Stomach (tissue), 9 donors: ENCODE measurements around the gene CYSLTR2. TPM values are rescaled to one million over a fixed set of nuclear protein-coding genes. Genes with fewer than 3 reads are reported as not detected.

Experiments
- DNase-seq, 2 donors: peaks; one replicate each; pipeline versions ENCODE4 v3.0.0 to v3.0.0-alpha.2; 2013 to 2019
- H3K27ac ChIP-seq, 5 donors: fragments of 200-600 bp in 4 of 5; sonication (generic) in 4 of 5; one replicate each; pipeline ENCODE4 v1.5.1; 2013 to 2019; ENCODE audit warnings: mild to moderate bottlenecking in 1 of 5, moderate library complexity in 1 of 5
- H3K27me3 ChIP-seq, 3 donors: fragments of 200-600 bp; sonication (generic); one replicate each; pipeline ENCODE4 v1.5.1; 2017 to 2019; ENCODE audit warnings: mixed run types in 1 of 3
- H3K36me3 ChIP-seq, 4 donors: fragments of 200-600 bp; sonication (generic); 1 replicate in 3 of 4; 2 replicates in 1 of 4; pipeline ENCODE4 v1.5.1; 2016 to 2019
- H3K4me1 ChIP-seq, 4 donors: fragments of 200-600 bp; sonication (generic); one replicate each; pipeline ENCODE4 v1.5.1; 2016 to 2019
- H3K4me3 ChIP-seq, 4 donors: fragments of 200-600 bp; sonication (generic) in 3 of 4; one replicate each; pipeline ENCODE4 v1.5.1; 2016 to 2019; ENCODE audit warnings: mild to moderate bottlenecking in 1 of 4
- H3K9me3 ChIP-seq, 4 donors: fragments of 200-600 bp; sonication (generic); one replicate each; pipeline ENCODE4 v1.5.1; 2016 to 2019
- EP300 ChIP-seq: sonication (generic); formaldehyde crosslinking; IDR thresholded peaks from one replicate; pipeline ENCODE4 v1.6.1; 2017; ENCODE audit warnings: antibody characterized with exemption
- POLR2A ChIP-seq, 4 donors: fragments of 450-650 bp; IDR thresholded peaks; one replicate each; pipeline ENCODE4 v1.6.1; 2016; ENCODE audit warnings: antibody characterized with exemption in 4 of 4, control low read depth in 2 of 4, mild to moderate bottlenecking in 1 of 4, moderate library complexity in 1 of 4
- POLR2AphosphoS5 ChIP-seq, 3 donors: sonication (generic); formaldehyde crosslinking; IDR thresholded peaks; one replicate each; pipeline ENCODE4 v1.6.1; 2016; ENCODE audit warnings: antibody characterized with exemption in 3 of 3
- WGBS, 5 donors: extraction: QIAGEN DNeasy Blood & Tissue Kit in 3 of 5; methylation state at CpG; one replicate each; pipeline versions ENCODE4 v1.1.5 to v1.1.7; 2013 to 2018; 5-methylcytosine and 5-hydroxymethylcytosine counted together
- intact Hi-C: fragments of 100-400 bp; cut with DNase I; formaldehyde crosslinking; loops from one replicate; pipeline ENCODE4 v1.15.1; 2023; ENCODE audit warnings: low total_unique reads
- polyA plus RNA-seq, 3 donors: library from polyadenylated mRNA; stranded (reverse); fragments of 200-250 nt; gene quantifications; one replicate each; pipeline ENCODE4 v1.2.3, GENCODE V29; 2013
- total RNA-seq, 5 donors: library from RNA; depleted of rRNA; stranded (reverse); fragments of >200 nt; gene quantifications; one replicate each; pipeline versions ENCODE4 v1.1.0 to v1.2.3, GENCODE V29; 2014 to 2016
- TF ChIP-seq, protein P1 (sequence below), 7 experiments: fragments of 450-650 bp in 4 of 7; fragments of 200-600 bp in 3 of 7; sonication (generic) in 3 of 7; IDR thresholded peaks; one replicate each; pipeline ENCODE4 v1.5.1; 2016 to 2019; ENCODE audit warnings: antibody characterized with exemption in 7 of 7, control low read depth in 2 of 7, mild to moderate bottlenecking in 1 of 7
- donor health status: healthy with polysubstance abuse.
- donor health status: Bipolar disorder and iron deficiency.
- donor health status: healthy.

Gene CYSLTR2
- total and polyA plus RNA-seq, 8 donors = 0.61 to 1.3 TPM; not detected in 6

DNA sequence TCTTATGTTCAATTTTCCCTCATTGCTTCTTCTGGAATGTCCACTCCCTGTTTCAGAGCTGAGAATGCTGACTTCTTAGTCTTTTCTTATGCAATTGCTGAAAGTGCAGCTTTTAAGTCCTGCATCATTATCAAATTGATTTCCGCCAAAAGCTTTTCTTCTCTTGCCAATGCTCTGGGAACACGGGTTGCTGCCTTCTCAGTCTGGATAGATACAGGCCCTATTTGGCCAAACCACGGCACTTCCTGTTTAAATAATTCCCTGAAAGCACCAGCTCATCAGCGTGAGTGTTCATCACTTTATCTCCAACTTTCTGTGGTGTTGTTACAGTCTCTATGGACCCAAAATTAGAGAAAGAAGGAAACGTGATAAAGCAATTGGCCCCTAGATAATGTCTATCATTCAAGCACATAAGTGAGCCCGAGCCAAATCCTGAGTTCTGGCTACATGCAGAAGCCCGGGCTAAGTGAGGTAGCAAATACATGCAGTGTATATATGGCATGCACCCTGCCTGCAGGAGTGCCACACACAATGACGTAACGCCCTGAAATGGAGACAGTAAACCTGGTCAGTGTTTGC is 85.7 kb downstream of the CYSLTR2 start:
- DNase-seq = peak in 1 of 2 donors; percentile 42
- Histone ChIP-seq H3K27me3 (no peaks in the 10 kb centered on the region), H3K4me1 (peaks cover 0 to 12% (median 2%) of the 10 kb centered on the region in 4 donors), H3K4me3 (no peak overlapping the region), H3K27ac (no peak overlapping the region), H3K9me3 (no peaks in the 10 kb centered on the region), H3K36me3 (no peaks in the 10 kb centered on the region)
- TF ChIP-seq POLR2A (IDR thresholded peaks at IDR 0.05) (no peak), EP300 (no peak), POLR2AphosphoS5 (IDR thresholded peaks at IDR 0.05) (no peak)
- TF ChIP-seq, protein P1, sequence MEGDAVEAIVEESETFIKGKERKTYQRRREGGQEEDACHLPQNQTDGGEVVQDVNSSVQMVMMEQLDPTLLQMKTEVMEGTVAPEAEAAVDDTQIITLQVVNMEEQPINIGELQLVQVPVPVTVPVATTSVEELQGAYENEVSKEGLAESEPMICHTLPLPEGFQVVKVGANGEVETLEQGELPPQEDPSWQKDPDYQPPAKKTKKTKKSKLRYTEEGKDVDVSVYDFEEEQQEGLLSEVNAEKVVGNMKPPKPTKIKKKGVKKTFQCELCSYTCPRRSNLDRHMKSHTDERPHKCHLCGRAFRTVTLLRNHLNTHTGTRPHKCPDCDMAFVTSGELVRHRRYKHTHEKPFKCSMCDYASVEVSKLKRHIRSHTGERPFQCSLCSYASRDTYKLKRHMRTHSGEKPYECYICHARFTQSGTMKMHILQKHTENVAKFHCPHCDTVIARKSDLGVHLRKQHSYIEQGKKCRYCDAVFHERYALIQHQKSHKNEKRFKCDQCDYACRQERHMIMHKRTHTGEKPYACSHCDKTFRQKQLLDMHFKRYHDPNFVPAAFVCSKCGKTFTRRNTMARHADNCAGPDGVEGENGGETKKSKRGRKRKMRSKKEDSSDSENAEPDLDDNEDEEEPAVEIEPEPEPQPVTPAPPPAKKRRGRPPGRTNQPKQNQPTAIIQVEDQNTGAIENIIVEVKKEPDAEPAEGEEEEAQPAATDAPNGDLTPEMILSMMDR (IDR thresholded peaks at IDR 0.05) = no peak
- intact Hi-C loops = no loop called here
- WGBS, 5 donors = 55 to 62% (median 57%) methylated on average over 9 of the region's 9 CpGs

GRCh38 chr13:48741377-48741776 is 87.6 kb downstream of the CYSLTR2 start:
- DNase-seq = no peak
- TF ChIP-seq, protein P1 (IDR thresholded peaks at IDR 0.05) = no peak
- TF ChIP-seq POLR2AphosphoS5 (IDR thresholded peaks at IDR 0.05) (no peak), EP300 (no peak), POLR2A (IDR thresholded peaks at IDR 0.05) (no peak)
- Histone ChIP-seq H3K27me3 (no peaks in the 10 kb centered on the region), H3K4me3 (no peak overlapping the region), H3K27ac (no peak overlapping the region), H3K36me3 (no peaks in the 10 kb centered on the region), H3K9me3 (no peaks in the 10 kb centered on the region), H3K4me1 (peaks cover 0 to 12% (median 2%) of the 10 kb centered on the region in 4 donors)
- intact Hi-C loops = no loop called here
- 21 to 36% (median 24%) methylated on average over 2 of the region's 2 CpGs for WGBS, 5 donors

GRCh38 chr13:48746821-48747220 is 93.1 kb downstream of the CYSLTR2 start:
- Histone ChIP-seq H3K9me3 (no peaks in the 10 kb centered on the region), H3K4me1 (peaks cover 0 to 23% (median 18%) of the 10 kb centered on the region in 4 donors), H3K4me3 (no peak overlapping the region), H3K36me3 (no peaks in the 10 kb centered on the region), H3K27ac (no peak overlapping the region), H3K27me3 (no peaks in the 10 kb centered on the region)
- intact Hi-C loops = no loop called here
- WGBS, 5 donors = 0 to 83% (median 66%) methylated on average over 1 of the region's 1 CpG
- TF ChIP-seq POLR2A (IDR thresholded peaks at IDR 0.05) (no peak), EP300 (no peak)
- TF ChIP-seq, protein P1 (IDR thresholded peaks at IDR 0.05) = no peak
- DNase-seq = no peak

- intact Hi-C loops = no loop called here
- Histone ChIP-seq H3K4me3 (no peak overlapping the region), H3K27ac (peak overlapping the region in 2 of 5 donors; percentile 1 to 70), H3K27me3 (no peaks in the 10 kb centered on the region), H3K36me3 (no peaks in the 10 kb centered on the region), H3K9me3 (no peaks in the 10 kb centered on the region), H3K4me1 (peaks cover 0 to 23% (median 18%) of the 10 kb centered on the region in 4 donors)
- no peak for DNase-seq
- 82 to 94% (median 83%) methylated on average over 2 of the region's 2 CpGs for WGBS, 5 donors
- TF ChIP-seq POLR2A (IDR thresholded peaks at IDR 0.05) (no peak), POLR2AphosphoS5 (IDR thresholded peaks at IDR 0.05) (no peak), EP300 (no peak)
- TF ChIP-seq, protein P1 (IDR thresholded peaks at IDR 0.05) = no peak
Observed at GRCh38 chr13:48748681-48749080, 95.0 kb downstream of the CYSLTR2 start.
